ENCODE measurements around the gene TMEM203. TPM values are rescaled to one million over a fixed set of nuclear protein-coding genes. Genes with fewer than 3 reads are reported as not detected.
A peak's percentile ranks its signal among the peaks of the same experiment; 100 is the strongest.

Gene TMEM203
- total and polyA plus RNA-seq, 2 of the 13 experiments (the other 11 are each of a cell fraction or from before 2014, with no cell fraction given), result 23.4 to 36.7 TPM

DNA sequence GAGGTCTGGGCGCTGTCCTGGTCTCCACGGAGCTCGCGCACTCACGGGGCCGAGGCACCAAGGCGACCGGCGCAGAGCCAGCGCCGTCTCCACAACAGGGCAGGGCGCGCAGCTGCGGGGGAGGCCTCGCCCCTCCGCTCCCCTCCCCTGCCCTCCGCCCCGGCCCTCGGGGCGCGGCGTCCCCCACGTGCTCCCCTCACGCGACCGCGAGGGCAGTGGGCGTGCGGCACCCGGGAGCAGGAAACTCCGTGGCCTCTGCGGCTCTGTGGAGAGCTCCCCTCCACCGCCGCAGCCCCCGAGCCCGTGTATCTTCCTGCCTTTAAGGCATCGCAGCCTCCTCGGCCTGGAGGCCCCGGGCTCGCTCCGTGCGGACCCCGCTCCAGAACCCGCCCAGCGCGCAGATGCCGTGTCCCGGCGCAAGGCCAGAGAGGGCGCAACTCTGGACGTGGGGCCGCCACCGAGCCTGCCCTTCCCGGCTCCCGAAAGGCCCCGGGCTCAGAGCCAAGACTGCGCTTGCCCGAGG is 34.9 kb upstream of the TMEM203 start (continued):
- TF ChIP-seq SCMH1 (CRISPR knock-in tag; IDR thresholded peaks at IDR 0.05; ENCODE audit: borderline replicate concordance) (no peak), GTF2F1 (IDR thresholded peaks at IDR 0.05; ENCODE audit: low read length) (no peak), EZH2 (conservative IDR thresholded peaks at IDR 0.05; ENCODE audit: low read depth, low read length) (no peak), KDM6A (CRISPR knock-in tag; IDR thresholded peaks at IDR 0.05; ENCODE audit: low read depth) (peak; percentile 20; the same call in 1 of the 2 replicates), ZNF263 (CRISPR knock-in tag; IDR thresholded peaks at IDR 0.05) (peak; percentile 57; the same call in 1 of the 2 replicates), RARA (CRISPR knock-in tag; IDR thresholded peaks at IDR 0.05) (peak; percentile 42), AHDC1 (CRISPR knock-in tag; IDR thresholded peaks at IDR 0.05; ENCODE audit: borderline replicate concordance) (no peak), HHEX (CRISPR knock-in tag; IDR thresholded peaks at IDR 0.05) (no peak), U2AF2 (IDR thresholded peaks at IDR 0.05; ENCODE audit: low read depth, low read length) (no peak), FOXP4 (CRISPR knock-in tag; IDR thresholded peaks at IDR 0.05) (no peak; the same call in 1 of the 2 replicates), TAF15 (IDR thresholded peaks at IDR 0.05; ENCODE audit: low read depth, low read length, poor library complexity, severe bottlenecking) (no peak), ZSCAN12 (CRISPR knock-in tag; IDR thresholded peaks at IDR 0.05) (no peak; the same call in 1 of the 2 replicates)
- TF ChIP-seq, protein P1, sequence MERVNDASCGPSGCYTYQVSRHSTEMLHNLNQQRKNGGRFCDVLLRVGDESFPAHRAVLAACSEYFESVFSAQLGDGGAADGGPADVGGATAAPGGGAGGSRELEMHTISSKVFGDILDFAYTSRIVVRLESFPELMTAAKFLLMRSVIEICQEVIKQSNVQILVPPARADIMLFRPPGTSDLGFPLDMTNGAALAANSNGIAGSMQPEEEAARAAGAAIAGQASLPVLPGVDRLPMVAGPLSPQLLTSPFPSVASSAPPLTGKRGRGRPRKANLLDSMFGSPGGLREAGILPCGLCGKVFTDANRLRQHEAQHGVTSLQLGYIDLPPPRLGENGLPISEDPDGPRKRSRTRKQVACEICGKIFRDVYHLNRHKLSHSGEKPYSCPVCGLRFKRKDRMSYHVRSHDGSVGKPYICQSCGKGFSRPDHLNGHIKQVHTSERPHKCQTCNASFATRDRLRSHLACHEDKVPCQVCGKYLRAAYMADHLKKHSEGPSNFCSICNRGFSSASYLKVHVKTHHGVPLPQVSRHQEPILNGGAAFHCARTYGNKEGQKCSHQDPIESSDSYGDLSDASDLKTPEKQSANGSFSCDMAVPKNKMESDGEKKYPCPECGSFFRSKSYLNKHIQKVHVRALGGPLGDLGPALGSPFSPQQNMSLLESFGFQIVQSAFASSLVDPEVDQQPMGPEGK (CRISPR knock-in tag; IDR thresholded peaks at IDR 0.05), result peak; percentile 74
- TF ChIP-seq, protein P2, sequence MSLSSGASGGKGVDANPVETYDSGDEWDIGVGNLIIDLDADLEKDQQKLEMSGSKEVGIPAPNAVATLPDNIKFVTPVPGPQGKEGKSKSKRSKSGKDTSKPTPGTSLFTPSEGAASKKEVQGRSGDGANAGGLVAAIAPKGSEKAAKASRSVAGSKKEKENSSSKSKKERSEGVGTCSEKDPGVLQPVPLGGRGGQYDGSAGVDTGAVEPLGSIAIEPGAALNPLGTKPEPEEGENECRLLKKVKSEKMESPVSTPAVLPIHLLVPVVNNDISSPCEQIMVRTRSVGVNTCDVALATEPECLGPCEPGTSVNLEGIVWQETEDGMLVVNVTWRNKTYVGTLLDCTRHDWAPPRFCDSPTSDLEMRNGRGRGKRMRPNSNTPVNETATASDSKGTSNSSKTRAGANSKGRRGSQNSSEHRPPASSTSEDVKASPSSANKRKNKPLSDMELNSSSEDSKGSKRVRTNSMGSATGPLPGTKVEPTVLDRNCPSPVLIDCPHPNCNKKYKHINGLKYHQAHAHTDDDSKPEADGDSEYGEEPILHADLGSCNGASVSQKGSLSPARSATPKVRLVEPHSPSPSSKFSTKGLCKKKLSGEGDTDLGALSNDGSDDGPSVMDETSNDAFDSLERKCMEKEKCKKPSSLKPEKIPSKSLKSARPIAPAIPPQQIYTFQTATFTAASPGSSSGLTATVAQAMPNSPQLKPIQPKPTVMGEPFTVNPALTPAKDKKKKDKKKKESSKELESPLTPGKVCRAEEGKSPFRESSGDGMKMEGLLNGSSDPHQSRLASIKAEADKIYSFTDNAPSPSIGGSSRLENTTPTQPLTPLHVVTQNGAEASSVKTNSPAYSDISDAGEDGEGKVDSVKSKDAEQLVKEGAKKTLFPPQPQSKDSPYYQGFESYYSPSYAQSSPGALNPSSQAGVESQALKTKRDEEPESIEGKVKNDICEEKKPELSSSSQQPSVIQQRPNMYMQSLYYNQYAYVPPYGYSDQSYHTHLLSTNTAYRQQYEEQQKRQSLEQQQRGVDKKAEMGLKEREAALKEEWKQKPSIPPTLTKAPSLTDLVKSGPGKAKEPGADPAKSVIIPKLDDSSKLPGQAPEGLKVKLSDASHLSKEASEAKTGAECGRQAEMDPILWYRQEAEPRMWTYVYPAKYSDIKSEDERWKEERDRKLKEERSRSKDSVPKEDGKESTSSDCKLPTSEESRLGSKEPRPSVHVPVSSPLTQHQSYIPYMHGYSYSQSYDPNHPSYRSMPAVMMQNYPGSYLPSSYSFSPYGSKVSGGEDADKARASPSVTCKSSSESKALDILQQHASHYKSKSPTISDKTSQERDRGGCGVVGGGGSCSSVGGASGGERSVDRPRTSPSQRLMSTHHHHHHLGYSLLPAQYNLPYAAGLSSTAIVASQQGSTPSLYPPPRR (CRISPR knock-in tag; IDR thresholded peaks at IDR 0.05; ENCODE audit: borderline replicate concordance), result peak; percentile 32; the same call in 1 of the 2 replicates
